ENCODE results near the gene HABP4. TPM values are rescaled to one million over a fixed set of nuclear protein-coding genes. Genes with fewer than 3 reads are reported as not detected.

Gene HABP4
- total and polyA plus RNA-seq, 11 donors = 17.8 to 35.7 (median 25.9) TPM

GRCh38 chr9:96515621-96516470, 65.9 kb downstream of the HABP4 start:
- ATAC-seq (peak; percentile 65 to 73 (median 66)), DNase-seq (no peak)
- no peaks in the 10 kb centered on the region for H3K9me3 ChIP-seq
- no peak for TF ChIP-seq POLR2A (IDR thresholded peaks at IDR 0.05)
- TF ChIP-seq, protein P1, sequence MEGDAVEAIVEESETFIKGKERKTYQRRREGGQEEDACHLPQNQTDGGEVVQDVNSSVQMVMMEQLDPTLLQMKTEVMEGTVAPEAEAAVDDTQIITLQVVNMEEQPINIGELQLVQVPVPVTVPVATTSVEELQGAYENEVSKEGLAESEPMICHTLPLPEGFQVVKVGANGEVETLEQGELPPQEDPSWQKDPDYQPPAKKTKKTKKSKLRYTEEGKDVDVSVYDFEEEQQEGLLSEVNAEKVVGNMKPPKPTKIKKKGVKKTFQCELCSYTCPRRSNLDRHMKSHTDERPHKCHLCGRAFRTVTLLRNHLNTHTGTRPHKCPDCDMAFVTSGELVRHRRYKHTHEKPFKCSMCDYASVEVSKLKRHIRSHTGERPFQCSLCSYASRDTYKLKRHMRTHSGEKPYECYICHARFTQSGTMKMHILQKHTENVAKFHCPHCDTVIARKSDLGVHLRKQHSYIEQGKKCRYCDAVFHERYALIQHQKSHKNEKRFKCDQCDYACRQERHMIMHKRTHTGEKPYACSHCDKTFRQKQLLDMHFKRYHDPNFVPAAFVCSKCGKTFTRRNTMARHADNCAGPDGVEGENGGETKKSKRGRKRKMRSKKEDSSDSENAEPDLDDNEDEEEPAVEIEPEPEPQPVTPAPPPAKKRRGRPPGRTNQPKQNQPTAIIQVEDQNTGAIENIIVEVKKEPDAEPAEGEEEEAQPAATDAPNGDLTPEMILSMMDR (IDR thresholded peaks at IDR 0.05) = no peak
- peak overlapping the region in 10 of 12 donors; percentile 14 to 67 (median 48) for H3K27ac ChIP-seq
- peaks cover 0 to 43% (median 9%) of the 10 kb centered on the region in 9 donors for H3K36me3 ChIP-seq
- H3K4me1 ChIP-seq = peaks cover 0 to 30% (median 3%) of the 10 kb centered on the region in 12 donors
- no peaks in the 10 kb centered on the region for H3K27me3 ChIP-seq
- peak overlapping the region in 1 of 12 donors; percentile 5 for H3K4me3 ChIP-seq
- intact Hi-C loops (cut with DNase I) = loop anchor here in 1 of 10 donors (10.0 kb wide), 1 partner anchor 49 kb away; no protein-coding TSS in a partner anchor
- 58 to 69% (median 62%) methylated on average over 5 of the region's 5 CpGs for WGBS, 4 donors

- H3K4me3 ChIP-seq = no peak overlapping the region
- no peaks in the 10 kb centered on the region for H3K27me3 ChIP-seq
- ATAC-seq = no peak
- no peak for DNase-seq
- H3K9me3 ChIP-seq = no peaks in the 10 kb centered on the region
- intact Hi-C loops (cut with DNase I) = loop anchor here in 1 of 10 donors (10.0 kb wide), 1 partner anchor 46 kb away; no protein-coding TSS in a partner anchor
- 83 to 86% (median 84%) methylated on average over 7 of the region's 7 CpGs for WGBS, 4 donors
- peaks cover 0 to 26% (median 7%) of the 10 kb centered on the region in 12 donors for H3K4me1 ChIP-seq
- peak overlapping the region in 1 of 12 donors; percentile 49 for H3K27ac ChIP-seq
- peaks cover 0 to 37% (median 11%) of the 10 kb centered on the region in 9 donors for H3K36me3 ChIP-seq
- TF ChIP-seq POLR2A (IDR thresholded peaks at IDR 0.05) = no peak
- TF ChIP-seq, protein P1 (IDR thresholded peaks at IDR 0.05) = no peak
Measured at GRCh38 chr9:96519095-96519494, 69.1 kb downstream of the HABP4 start.

DNA sequence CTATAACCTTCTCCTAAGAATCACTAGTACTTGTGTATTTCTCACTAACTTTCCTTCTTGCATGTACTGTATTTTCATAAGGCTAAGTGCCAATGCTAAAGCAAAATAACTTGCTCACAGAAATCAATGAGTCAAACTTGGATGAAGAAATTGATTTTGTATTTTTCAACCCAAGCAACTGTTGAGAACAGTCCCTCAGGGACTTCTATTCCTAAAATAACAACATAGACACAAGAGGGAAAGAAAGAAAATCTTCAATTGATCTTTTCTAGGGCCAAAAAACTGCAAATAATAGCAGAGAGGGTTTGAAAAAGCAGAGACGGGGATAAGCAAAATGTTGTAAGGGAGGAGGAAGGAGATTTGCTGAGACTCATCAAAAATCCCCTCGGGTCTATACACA, 69.8 kb downstream of the HABP4 start:
- intact Hi-C loops (cut with DNase I) = loop anchor here in 1 of 10 donors (10.0 kb wide), 1 partner anchor 45 kb away; no protein-coding TSS in a partner anchor

More for the DNA sequence above, 69.8 kb downstream of the HABP4 start:
- Histone ChIP-seq H3K4me3 (no peak overlapping the region), H3K27ac (peak overlapping the region in 3 of 12 donors; percentile 13 to 49 (median 25)), H3K36me3 (peaks cover 0 to 30% (median 11%) of the 10 kb centered on the region in 9 donors), H3K9me3 (no peaks in the 10 kb centered on the region), H3K4me1 (peaks cover 0 to 27% (median 8%) of the 10 kb centered on the region in 12 donors), H3K27me3 (no peaks in the 10 kb centered on the region)
- WGBS, 4 donors = 63 to 85% (median 73%) methylated on average over 2 of the region's 2 CpGs
- DNase-seq (no peak), ATAC-seq (no peak)
- TF ChIP-seq, protein P1 (IDR thresholded peaks at IDR 0.05) = no peak
- no peak for TF ChIP-seq POLR2A (IDR thresholded peaks at IDR 0.05)

All from heart left ventricle (tissue), 16 donors.